B cell (primary cell): Measurements from ENCODE around the gene TASOR. TPM values are rescaled to one million over a fixed set of nuclear protein-coding genes. Genes with fewer than 3 reads are reported as not detected.

Source experiments
- ATAC-seq: fragments of 200-7000 bp; cut with Tn5 transposase; one replicate; pipeline ENCODE4 v1.10.0; 2021; ENCODE audit warnings: low read depth, mild to moderate bottlenecking, moderate number of reproducible peaks, moderate library complexity
- CTCF ChIA-PET: fragments of 350-600 bp; sonication (Branson Sonifier 250); formaldehyde crosslinking; loops from one replicate; lab custom pipeline; 2021; ENCODE audit warnings: antibody characterized with exemption, inconsistent platforms; lab: Charles Lee
- POLR2A ChIA-PET: fragments of 350-600 bp; sonication (Branson Sonifier 250); formaldehyde crosslinking; loops from one replicate; lab custom pipeline; 2021; ENCODE audit warnings: antibody characterized with exemption; lab: Charles Lee
- DNase-seq: peaks from one replicate; pipeline ENCODE4 v3.0.0; 2013
- H2AFZ ChIP-seq: 2 replicates; pipeline ENCODE4 v1.6.1; 2012; ENCODE audit warnings: mild to moderate bottlenecking, low read depth, low read length; ENCODE audit not compliant: insufficient read depth, poor library complexity, severe bottlenecking
- H3K27ac ChIP-seq, 2 donors: 1 replicate in 1 of 2; 2 replicates in 1 of 2; pipeline ENCODE4 v1.5.1; 2012 to 2013; ENCODE audit warnings: low read length in 2 of 2, mild to moderate bottlenecking in 2 of 2, moderate library complexity in 1 of 2
- H3K27me3 ChIP-seq, 4 experiments: fragments of 200-600 bp in 1 of 4; sonication (generic) in 1 of 4; replicated peaks in 1 of 4; 1 replicate in 2 of 4; 2 replicates in 2 of 4; pipeline versions ENCODE4 v1.6.1 to v1.7.0; 2013 to 2016; ENCODE audit warnings: low read length in 3 of 4, mild to moderate bottlenecking in 2 of 4, mixed read lengths in 1 of 4, moderate library complexity in 1 of 4; ENCODE audit not compliant: insufficient read depth in 4 of 4, control insufficient read depth in 3 of 4; ENCODE audit errors: control extremely low read depth in 1 of 4
- H3K36me3 ChIP-seq, 2 experiments: replicated peaks in 1 of 2; 1 replicate in 1 of 2; 2 replicates in 1 of 2; pipeline versions ENCODE4 v1.6.1 to v1.7.1; 2013; ENCODE audit warnings: low read length in 1 of 2; ENCODE audit not compliant: insufficient read depth in 2 of 2, control insufficient read depth in 1 of 2; ENCODE audit errors: control extremely low read depth in 1 of 2, extremely low read depth in 1 of 2
- H3K4me1 ChIP-seq, 2 donors: fragments of 200-600 bp in 1 of 2; sonication (generic) in 1 of 2; 1 replicate in 1 of 2; 2 replicates in 1 of 2; pipeline versions ENCODE4 v1.5.1 to v1.6.1; 2013 to 2017; ENCODE audit warnings: low read length in 2 of 2; ENCODE audit not compliant: control insufficient read depth in 2 of 2, insufficient read depth in 2 of 2
- H3K4me2 ChIP-seq: replicated peaks from 2 replicates; pipeline ENCODE3; 2012; ENCODE audit warnings: mild to moderate bottlenecking, low read depth, low read length; ENCODE audit not compliant: poor library complexity, severe bottlenecking
- H3K4me3 ChIP-seq, 5 experiments: fragments of 200-600 bp in 1 of 5; sonication (generic) in 1 of 5; 1 replicate in 3 of 5; 2 replicates in 2 of 5; pipeline versions ENCODE4 v1.5.1 to v1.7.0; 2011 to 2016; ENCODE audit warnings: low read length in 4 of 5, mild to moderate bottlenecking in 4 of 5, low read depth in 2 of 5, control low read depth in 1 of 5, moderate library complexity in 1 of 5; ENCODE audit not compliant: insufficient read depth in 1 of 5; ENCODE audit errors: control extremely low read depth in 1 of 5, extremely low read depth in 1 of 5
- H3K79me2 ChIP-seq: fragments of 200-600 bp; sonication (generic); one replicate; pipeline ENCODE4 v1.6.0; 2016; ENCODE audit warnings: low read length; ENCODE audit not compliant: control insufficient read depth, insufficient read depth
- H3K9ac ChIP-seq: fragments of 200-600 bp; sonication (generic); 2 replicates; pipeline ENCODE4 v1.6.1; 2017; ENCODE audit warnings: mild to moderate bottlenecking, low read length, moderate library complexity
- H3K9me3 ChIP-seq, 3 donors: one replicate each; pipeline versions ENCODE4 v1.6.1 to v1.7.1; 2013; ENCODE audit warnings: low read length in 2 of 3; ENCODE audit not compliant: control insufficient read depth in 2 of 3, insufficient read depth in 1 of 3; ENCODE audit errors: control extremely low read depth in 1 of 3
- H4K20me1 ChIP-seq: 2 replicates; pipeline ENCODE4 v1.6.0; 2012; ENCODE audit warnings: mild to moderate bottlenecking, low read length; ENCODE audit not compliant: insufficient read depth, control insufficient read depth, poor library complexity, severe bottlenecking
- H3K27ac Mint-ChIP-seq: one replicate; pipeline ENCODE4 v1.8.0; 2021; ENCODE audit warnings: mixed read lengths
- H3K27me3 Mint-ChIP-seq: one replicate; pipeline ENCODE4 v1.8.0; 2021; ENCODE audit warnings: mixed read lengths
- H3K4me1 Mint-ChIP-seq: one replicate; pipeline ENCODE4 v1.8.0; 2021; ENCODE audit warnings: mixed read lengths
- H3K4me3 Mint-ChIP-seq: one replicate; pipeline ENCODE4 v1.8.0; 2021; ENCODE audit warnings: mixed read lengths
- H3K9me3 Mint-ChIP-seq: one replicate; pipeline ENCODE4 v1.8.0; 2022; ENCODE audit warnings: mixed read lengths; ENCODE audit not compliant: insufficient read depth
- EZH2 ChIP-seq: IDR thresholded peaks from 2 replicates; pipeline ENCODE4 v1.6.1; 2012; ENCODE audit warnings: borderline replicate concordance, low read depth, mild to moderate bottlenecking, moderate library complexity, low read length; ENCODE audit not compliant: insufficient read depth, poor library complexity, severe bottlenecking
- WGBS: methylation state at CpG from one replicate; pipeline ENCODE4 v1.1.5; 2013; ENCODE audit warnings: missing lambda C conversion rate; ENCODE audit not compliant: insufficient coverage; 5-methylcytosine and 5-hydroxymethylcytosine counted together
- intact Hi-C: fragments of 100-400 bp; cut with micrococcal nuclease; formaldehyde crosslinking; loops from one replicate; pipeline ENCODE4 v1.10.0; 2022
- polyA plus RNA-seq: library from polyadenylated mRNA; depleted of rRNA; stranded (reverse); fragments of >200 nt; gene quantifications from 2 replicates; pipeline ENCODE4 v1.2.3, GENCODE V29; 2012
- total RNA-seq, 2 donors: library from RNA; stranded (reverse); fragments of 120-200 nt in 1 of 2; gene quantifications; 1 replicate in 1 of 2; 2 replicates in 1 of 2; pipeline versions ENCODE4 v1.2.3 to v1.2.4, GENCODE V29; 2013 to 2022
- TF ChIP-seq, protein P1 (sequence below): fragments of 200-600 bp; IDR thresholded peaks from one replicate; pipeline ENCODE4 v1.8.0; 2022; ENCODE audit warnings: antibody characterized with exemption, mild to moderate bottlenecking

Gene TASOR
- total and polyA plus RNA-seq, 2 donors (not counting 1 experiment from before 2014, with no cell fraction given), result 30.9 to 105 TPM

DNA sequence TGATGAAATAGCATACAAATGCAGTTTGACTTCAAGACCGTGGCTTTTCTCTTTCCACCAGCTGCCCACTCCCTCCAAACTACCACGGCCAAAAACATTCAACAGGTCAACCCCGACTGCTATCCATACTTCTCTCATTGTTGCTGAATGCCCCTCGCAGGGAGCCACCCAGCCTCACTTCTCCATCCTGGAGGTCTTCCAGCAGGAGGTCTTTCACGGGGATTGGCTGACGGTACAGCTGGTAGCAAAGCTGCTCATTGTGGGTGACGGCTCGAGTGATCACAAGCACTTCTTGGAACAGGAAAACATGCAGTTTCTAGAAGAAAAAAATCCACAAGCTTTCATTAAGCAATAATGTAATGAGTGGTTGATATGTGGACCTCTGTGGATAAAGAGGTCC, 49.0 kb upstream of the TASOR start:
- no peak overlapping the region for H2AFZ ChIP-seq
- H3K79me2 ChIP-seq, result no peaks in the 10 kb centered on the region
- no peaks in the 10 kb centered on the region for H3K4me1 ChIP-seq
- Mint-ChIP-seq H3K4me3 (no peak overlapping the region), H3K9me3 (no peaks in the 10 kb centered on the region), H3K27ac (no peak overlapping the region), H3K4me1 (no peaks in the 10 kb centered on the region), H3K27me3 (no peaks in the 10 kb centered on the region)
- CTCF ChIA-PET, result interaction anchor here (1.0 to 8.8 kb wide), 3 partner anchors 22 to 68 kb away, joined by 3 to 61 read pairs (median 4); partner anchors contain the start of gene ARHGEF3
- H4K20me1 ChIP-seq, result no peaks in the 10 kb centered on the region
- ATAC-seq (no peak), DNase-seq (no peak)
- no peak overlapping the region for H3K9ac ChIP-seq
- H3K27me3 ChIP-seq, result no peaks in the 10 kb centered on the region
- no peak overlapping the region for H3K27ac ChIP-seq
- intact Hi-C loops, result no loop called here
- H3K36me3 ChIP-seq, result peaks cover 3 to 75% of the 10 kb centered on the region in 2 experiments
- H3K9me3 ChIP-seq, result no peaks in the 10 kb centered on the region
- TF ChIP-seq EZH2, result no peak
- TF ChIP-seq, protein P1, sequence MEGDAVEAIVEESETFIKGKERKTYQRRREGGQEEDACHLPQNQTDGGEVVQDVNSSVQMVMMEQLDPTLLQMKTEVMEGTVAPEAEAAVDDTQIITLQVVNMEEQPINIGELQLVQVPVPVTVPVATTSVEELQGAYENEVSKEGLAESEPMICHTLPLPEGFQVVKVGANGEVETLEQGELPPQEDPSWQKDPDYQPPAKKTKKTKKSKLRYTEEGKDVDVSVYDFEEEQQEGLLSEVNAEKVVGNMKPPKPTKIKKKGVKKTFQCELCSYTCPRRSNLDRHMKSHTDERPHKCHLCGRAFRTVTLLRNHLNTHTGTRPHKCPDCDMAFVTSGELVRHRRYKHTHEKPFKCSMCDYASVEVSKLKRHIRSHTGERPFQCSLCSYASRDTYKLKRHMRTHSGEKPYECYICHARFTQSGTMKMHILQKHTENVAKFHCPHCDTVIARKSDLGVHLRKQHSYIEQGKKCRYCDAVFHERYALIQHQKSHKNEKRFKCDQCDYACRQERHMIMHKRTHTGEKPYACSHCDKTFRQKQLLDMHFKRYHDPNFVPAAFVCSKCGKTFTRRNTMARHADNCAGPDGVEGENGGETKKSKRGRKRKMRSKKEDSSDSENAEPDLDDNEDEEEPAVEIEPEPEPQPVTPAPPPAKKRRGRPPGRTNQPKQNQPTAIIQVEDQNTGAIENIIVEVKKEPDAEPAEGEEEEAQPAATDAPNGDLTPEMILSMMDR, result no peak
- no peak overlapping the region for H3K4me3 ChIP-seq
- H3K4me2 ChIP-seq, result no peak overlapping the region
- POLR2A ChIA-PET, result no interaction called here
- 96% methylated on average over 4 of the region's 8 CpGs for WGBS

DNA sequence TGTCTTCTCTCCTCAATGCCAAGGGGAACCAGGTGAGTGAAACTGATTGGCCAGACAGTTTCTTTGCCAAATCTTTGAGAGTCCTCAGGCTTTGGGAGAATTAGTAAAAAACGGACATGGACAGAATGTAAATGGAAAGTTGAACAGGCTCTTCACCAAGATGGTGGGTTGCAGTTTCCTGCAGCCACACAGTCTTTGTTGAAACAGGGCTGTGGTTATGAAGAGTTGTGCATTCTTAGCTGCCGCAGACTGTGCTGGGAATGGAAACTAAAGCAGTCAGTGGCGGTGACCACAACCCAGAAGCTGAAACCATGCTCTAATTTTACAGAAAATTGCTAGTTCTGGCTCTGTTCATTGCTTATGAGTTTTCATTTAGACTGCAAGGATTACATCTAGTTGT, 42.1 kb upstream of the TASOR start:
- ATAC-seq, result peak; percentile 57
- CTCF ChIA-PET, result interaction anchor here (1.1 to 2.7 kb wide), 6 partner anchors 11 to 76 kb away, joined by 3 to 30 read pairs (median 4); partner anchors contain the start of gene ARHGEF3
- no peak overlapping the region for H2AFZ ChIP-seq
- TF ChIP-seq EZH2, result no peak
- TF ChIP-seq, protein P1, result no peak
- H3K4me1 ChIP-seq, result peaks cover 0 to 18% of the 10 kb centered on the region in 2 donors
- H3K27ac ChIP-seq, result peak overlapping the region in 1 of 2 donors; percentile 7
- intact Hi-C loops, result no loop called here
- no peak overlapping the region for H3K4me3 Mint-ChIP-seq
- no peak overlapping the region for H3K4me3 ChIP-seq
- no peaks in the 10 kb centered on the region for H3K27me3 ChIP-seq
- no peaks in the 10 kb centered on the region for H3K9me3 ChIP-seq
- H3K9ac ChIP-seq, result no peak overlapping the region
- POLR2A ChIA-PET, result no interaction called here
- peak overlapping the region; percentile 56 for H3K27ac Mint-ChIP-seq
- DNase-seq, result peak; percentile 15
- WGBS, result 37% methylated on average over 3 of the region's 3 CpGs
- H3K9me3 Mint-ChIP-seq, result no peaks in the 10 kb centered on the region
- H4K20me1 ChIP-seq, result no peaks in the 10 kb centered on the region
- H3K4me1 Mint-ChIP-seq, result peaks cover 17% of the 10 kb centered on the region
- H3K79me2 ChIP-seq, result no peaks in the 10 kb centered on the region
- no peaks in the 10 kb centered on the region for H3K27me3 Mint-ChIP-seq
- H3K4me2 ChIP-seq, result no peak overlapping the region
- H3K36me3 ChIP-seq, result peaks cover 0 to 40% of the 10 kb centered on the region in 2 experiments
